Endodermal cell (in vitro differentiated cells): ENCODE results near the gene ASTN2. TPM values are rescaled to one million over a fixed set of nuclear protein-coding genes. Genes with fewer than 3 reads are reported as not detected.

Source experiments
- DNase-seq: peaks from one replicate; pipeline ENCODE4 v3.0.0-alpha.2; 2017
- H3K27ac ChIP-seq: 2 replicates; pipeline ENCODE4 v1.5.1; 2013; ENCODE audit warnings: mild to moderate bottlenecking, low read depth, low read length, moderate library complexity
- H3K27me3 ChIP-seq: 2 replicates; pipeline ENCODE4 v1.6.1; 2013; ENCODE audit warnings: mild to moderate bottlenecking, low read length, moderate library complexity; ENCODE audit not compliant: insufficient read depth, control insufficient read depth, poor library complexity, severe bottlenecking
- H3K36me3 ChIP-seq: 2 replicates; pipeline ENCODE4 v1.7.0; 2013; ENCODE audit warnings: mild to moderate bottlenecking, low read length, moderate library complexity; ENCODE audit not compliant: control insufficient read depth, insufficient read depth
- H3K4me1 ChIP-seq: one replicate; pipeline ENCODE4 v1.7.0; 2013; ENCODE audit warnings: low read length; ENCODE audit not compliant: control insufficient read depth, insufficient read depth
- H3K4me3 ChIP-seq: 2 replicates; pipeline ENCODE4 v1.5.1; 2013; ENCODE audit warnings: mild to moderate bottlenecking, low read length, moderate library complexity
- H3K9ac ChIP-seq: 2 replicates; pipeline ENCODE4 v1.6.1; 2013; ENCODE audit warnings: mild to moderate bottlenecking, low read length, moderate library complexity; ENCODE audit not compliant: poor library complexity, severe bottlenecking; ENCODE audit errors: extremely low read depth
- H3K9me3 ChIP-seq: 2 replicates; pipeline ENCODE4 v1.6.1; 2013; ENCODE audit warnings: mild to moderate bottlenecking, low read length, moderate library complexity; ENCODE audit not compliant: control insufficient read depth
- H3K27ac Mint-ChIP-seq: 2 replicates; pipeline ENCODE4 v1.8.0; 2020; ENCODE audit warnings: mixed read lengths
- H3K27me3 Mint-ChIP-seq: 2 replicates; pipeline ENCODE4 v1.8.0; 2021; ENCODE audit warnings: mild to moderate bottlenecking, mixed read lengths; ENCODE audit not compliant: insufficient read depth
- H3K36me3 Mint-ChIP-seq: 2 replicates; pipeline ENCODE4 v1.8.0; 2020; ENCODE audit warnings: low read depth, mixed read lengths
- H3K4me1 Mint-ChIP-seq: 2 replicates; pipeline ENCODE4 v1.8.0; 2020; ENCODE audit warnings: mixed read lengths
- H3K4me3 Mint-ChIP-seq: 2 replicates; pipeline ENCODE4 v1.8.0; 2020; ENCODE audit warnings: mild to moderate bottlenecking, moderate library complexity, mixed read lengths
- H3K9me3 Mint-ChIP-seq: 2 replicates; pipeline ENCODE4 v1.8.0; 2020; ENCODE audit warnings: mild to moderate bottlenecking, mixed read lengths
- WGBS, 2 experiments: methylation state at CpG; one replicate each; pipeline versions ENCODE4 v1.1.5 to v1.1.7; 2013; ENCODE audit warnings: missing lambda C conversion rate in 2 of 2, mixed read lengths in 1 of 2; ENCODE audit not compliant: insufficient coverage in 1 of 2, insufficient read length in 1 of 2; 5-methylcytosine and 5-hydroxymethylcytosine counted together
- total RNA-seq, 2 donors: library from RNA; stranded (reverse); fragmentation: NEBNext Ultra II Directional in 1 of 2; extraction: Animal tissue kit (Norgen Biotek cat#: 25700) in 1 of 2; gene quantifications; 2 replicates in 1 of 2; 3 replicates in 1 of 2; pipeline ENCODE4 v1.2.1, GENCODE V29; 2021
- TF ChIP-seq, protein P1 (sequence below): fragments of 200-600 bp; sonication (generic); conservative IDR thresholded peaks from 2 replicates; pipeline ENCODE4 v1.5.0; 2021; ENCODE audit warnings: antibody characterized with exemption, mild to moderate bottlenecking

The ASTN2 gene
- total RNA-seq, 2 donors from 2014 or later = 8.9 to 10.4 TPM

DNA sequence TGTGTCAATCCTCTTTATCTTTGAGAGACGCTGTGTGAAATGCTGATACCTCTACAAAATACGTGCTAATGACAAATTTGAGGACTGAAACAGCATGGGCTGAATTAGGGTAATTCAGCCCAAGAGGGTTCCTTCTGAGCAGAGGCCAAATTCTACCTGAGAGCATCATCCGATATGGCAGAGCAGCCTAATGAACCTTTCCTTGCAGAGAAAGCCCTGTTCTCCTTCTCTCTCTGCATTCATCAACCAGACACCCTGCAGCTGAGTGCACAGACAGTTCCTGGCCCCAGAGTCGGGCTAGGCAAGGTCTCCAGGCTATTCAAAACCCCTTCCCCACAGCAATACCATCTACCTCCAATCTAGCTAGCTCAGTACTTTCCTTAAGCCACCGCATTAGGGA lies 649.8 kb downstream of the ASTN2 start:
- peak; percentile 50 for DNase-seq
- peaks cover 12% of the 10 kb centered on the region for H3K4me1 Mint-ChIP-seq
- H3K9me3 Mint-ChIP-seq = no peaks in the 10 kb centered on the region
- Histone ChIP-seq H3K27me3 (peaks cover 64% of the 10 kb centered on the region), H3K9me3 (no peaks in the 10 kb centered on the region), H3K4me3 (no peak overlapping the region), H3K4me1 (peaks cover 19% of the 10 kb centered on the region), H3K36me3 (no peaks in the 10 kb centered on the region), H3K27ac (no peak overlapping the region), H3K9ac (no peak overlapping the region)
- 43 to 73% methylated on average over 4 to 5 of the region's 5 CpGs for WGBS, 2 experiments
- peaks cover 43% of the 10 kb centered on the region for H3K27me3 Mint-ChIP-seq
- TF ChIP-seq, protein P1, sequence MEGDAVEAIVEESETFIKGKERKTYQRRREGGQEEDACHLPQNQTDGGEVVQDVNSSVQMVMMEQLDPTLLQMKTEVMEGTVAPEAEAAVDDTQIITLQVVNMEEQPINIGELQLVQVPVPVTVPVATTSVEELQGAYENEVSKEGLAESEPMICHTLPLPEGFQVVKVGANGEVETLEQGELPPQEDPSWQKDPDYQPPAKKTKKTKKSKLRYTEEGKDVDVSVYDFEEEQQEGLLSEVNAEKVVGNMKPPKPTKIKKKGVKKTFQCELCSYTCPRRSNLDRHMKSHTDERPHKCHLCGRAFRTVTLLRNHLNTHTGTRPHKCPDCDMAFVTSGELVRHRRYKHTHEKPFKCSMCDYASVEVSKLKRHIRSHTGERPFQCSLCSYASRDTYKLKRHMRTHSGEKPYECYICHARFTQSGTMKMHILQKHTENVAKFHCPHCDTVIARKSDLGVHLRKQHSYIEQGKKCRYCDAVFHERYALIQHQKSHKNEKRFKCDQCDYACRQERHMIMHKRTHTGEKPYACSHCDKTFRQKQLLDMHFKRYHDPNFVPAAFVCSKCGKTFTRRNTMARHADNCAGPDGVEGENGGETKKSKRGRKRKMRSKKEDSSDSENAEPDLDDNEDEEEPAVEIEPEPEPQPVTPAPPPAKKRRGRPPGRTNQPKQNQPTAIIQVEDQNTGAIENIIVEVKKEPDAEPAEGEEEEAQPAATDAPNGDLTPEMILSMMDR = no peak
- H3K4me3 Mint-ChIP-seq = no peak overlapping the region
- H3K36me3 Mint-ChIP-seq = no peaks in the 10 kb centered on the region
- H3K27ac Mint-ChIP-seq = no peak overlapping the region

DNA sequence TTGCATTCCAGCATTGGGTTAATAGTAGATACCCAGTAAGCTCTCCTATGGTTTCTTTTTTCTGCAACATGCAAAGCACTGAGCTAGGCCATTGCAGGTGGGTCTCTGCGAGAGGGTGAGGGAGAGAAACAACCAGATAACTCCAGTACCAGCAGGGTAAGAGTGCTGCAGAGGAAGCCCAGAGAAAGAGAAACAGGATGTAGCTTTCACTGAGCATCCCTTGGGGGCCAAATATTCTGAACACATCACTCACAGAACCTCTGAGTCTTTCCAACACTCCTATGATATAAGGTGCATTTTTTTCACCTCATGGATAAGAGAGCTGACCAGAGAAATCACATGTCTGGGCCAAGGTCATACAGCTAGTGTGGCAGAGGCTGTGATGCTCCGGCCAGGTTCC lies 651.1 kb downstream of the ASTN2 start:
- Histone ChIP-seq H3K9ac (no peak overlapping the region), H3K4me1 (peaks cover 21% of the 10 kb centered on the region), H3K9me3 (no peaks in the 10 kb centered on the region), H3K27me3 (peaks cover 52% of the 10 kb centered on the region), H3K27ac (no peak overlapping the region), H3K36me3 (no peaks in the 10 kb centered on the region), H3K4me3 (no peak overlapping the region)
- DNase-seq = no peak
- Mint-ChIP-seq H3K4me1 (peaks cover 13% of the 10 kb centered on the region), H3K36me3 (no peaks in the 10 kb centered on the region), H3K27ac (no peak overlapping the region), H3K4me3 (no peak overlapping the region), H3K27me3 (peaks cover 52% of the 10 kb centered on the region), H3K9me3 (no peaks in the 10 kb centered on the region)
- TF ChIP-seq, protein P1 = no peak
- WGBS, 2 experiments = 89 to 90% methylated on average over 2 of the region's 2 CpGs

DNA sequence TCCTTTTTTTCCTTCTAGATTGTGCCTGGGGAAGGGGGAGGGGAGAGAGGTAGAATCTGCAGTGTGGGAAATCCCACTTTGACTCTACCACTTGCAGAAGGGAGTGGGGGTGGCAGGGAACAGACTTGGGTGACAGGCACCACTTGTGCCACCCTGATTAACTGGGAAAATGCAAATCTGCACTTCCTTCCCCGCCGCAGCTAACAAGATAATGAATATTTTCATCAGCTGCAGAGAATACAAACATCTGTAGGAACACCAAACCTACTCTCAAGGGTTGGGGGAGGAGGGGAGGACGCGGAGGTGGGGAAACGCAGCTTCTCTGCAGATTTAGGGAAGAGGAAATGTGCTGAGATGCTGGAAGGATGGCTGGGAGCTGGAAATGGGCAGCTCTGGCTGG lies 654.2 kb downstream of the ASTN2 start:
- Mint-ChIP-seq H3K4me3 (no peak overlapping the region), H3K27me3 (peaks cover 57% of the 10 kb centered on the region), H3K9me3 (peaks cover 4% of the 10 kb centered on the region), H3K27ac (no peak overlapping the region), H3K4me1 (peaks cover 16% of the 10 kb centered on the region), H3K36me3 (no peaks in the 10 kb centered on the region)
- Histone ChIP-seq H3K27me3 (peaks cover 46% of the 10 kb centered on the region), H3K4me3 (no peak overlapping the region), H3K9ac (no peak overlapping the region), H3K27ac (no peak overlapping the region), H3K9me3 (peaks cover 7% of the 10 kb centered on the region), H3K36me3 (no peaks in the 10 kb centered on the region), H3K4me1 (peaks cover 16% of the 10 kb centered on the region)
- DNase-seq = no peak
- TF ChIP-seq, protein P1 = no peak
- 76 to 82% methylated on average over 3 to 5 of the region's 5 CpGs for WGBS, 2 experiments
